HG03095 (cell line): ENCODE results near the gene INO80D.

Experiments
- ATAC-seq: cut with Tn5 transposase; IDR thresholded peaks from one replicate; pipeline ENCODE4 v1.9.1; 2021; ENCODE audit warnings: moderate library complexity; ENCODE audit not compliant: unreplicated experiment

The INO80D gene

GRCh38 chr2:205946226-205946625 lies 139.7 kb downstream of the INO80D start:
- ATAC-seq: no peak
